GM18909 (cell line): Measurements from ENCODE around the gene IKBKE.

Source experiments
- ATAC-seq: cut with Tn5 transposase; IDR thresholded peaks from one replicate; pipeline ENCODE4 v1.9.1; 2021; ENCODE audit warnings: mild to moderate bottlenecking; ENCODE audit not compliant: unreplicated experiment, poor library complexity

The IKBKE gene

GRCh38 chr1:206509612-206510257 is 39.5 kb downstream of the IKBKE start:
- no peak for ATAC-seq

- ATAC-seq: no peak
Measured at GRCh38 chr1:206510371-206510770, 40.1 kb downstream of the IKBKE start.

GRCh38 chr1:206511362-206512057 is 41.2 kb downstream of the IKBKE start:
- ATAC-seq: no peak

DNA sequence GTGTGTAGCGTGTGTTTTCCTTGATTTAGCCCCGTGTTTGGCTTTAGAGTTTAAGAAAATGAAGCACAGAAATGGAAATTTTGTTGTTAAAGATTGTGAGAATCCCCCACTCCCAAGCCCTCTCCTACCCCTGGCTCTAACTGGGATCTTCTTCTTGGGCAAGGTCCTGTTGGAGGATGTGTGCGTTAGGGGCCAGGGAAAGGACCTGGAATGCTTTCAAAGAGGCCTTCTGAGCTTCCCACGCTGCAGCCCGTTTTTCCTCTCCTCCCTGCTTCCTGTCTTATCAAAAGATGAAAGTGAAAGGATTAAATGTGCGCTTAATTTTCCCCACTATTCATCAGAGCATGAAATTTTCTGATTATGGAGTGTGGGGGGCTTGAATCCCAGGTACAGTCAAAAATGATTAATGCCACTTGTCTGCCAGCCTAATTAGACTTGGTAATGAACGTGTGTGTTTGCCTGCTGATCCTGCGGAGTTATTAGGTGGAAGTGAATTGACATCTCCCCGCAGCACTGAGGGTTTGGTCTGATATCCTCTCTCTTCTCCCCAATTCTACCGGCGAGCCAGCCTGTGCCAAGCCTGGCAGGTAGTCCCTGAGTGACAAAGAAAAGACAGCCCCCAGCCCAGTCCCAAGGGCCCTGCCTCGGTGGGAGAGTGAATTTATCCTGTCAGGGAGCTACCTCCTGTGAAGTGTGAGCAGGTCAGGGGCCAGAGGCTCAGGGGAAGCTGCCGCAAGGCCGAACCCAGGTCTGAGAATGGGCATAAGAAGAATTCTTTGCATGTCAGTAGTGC is 42.0 kb downstream of the IKBKE start:
- no peak for ATAC-seq

DNA sequence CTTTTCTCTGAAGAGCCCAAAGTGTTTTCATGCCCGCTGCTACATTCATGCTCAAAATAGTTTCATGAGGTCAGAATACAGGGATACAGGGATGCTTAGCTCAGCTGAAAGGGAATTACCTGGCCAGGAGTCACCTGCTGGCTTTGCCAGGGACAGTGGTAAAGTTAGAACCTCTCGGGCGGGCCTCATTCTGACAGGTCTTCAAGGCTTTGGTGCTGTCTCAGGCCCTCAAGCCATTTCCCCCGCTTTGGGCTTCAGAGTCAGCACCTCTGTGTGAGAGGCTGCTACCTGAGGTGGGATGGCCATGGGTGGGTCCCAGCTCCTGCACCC is 42.5 kb downstream of the IKBKE start:
- no peak for ATAC-seq

GRCh38 chr1:206513312-206514111 is 43.2 kb downstream of the IKBKE start:
- ATAC-seq: no peak

DNA sequence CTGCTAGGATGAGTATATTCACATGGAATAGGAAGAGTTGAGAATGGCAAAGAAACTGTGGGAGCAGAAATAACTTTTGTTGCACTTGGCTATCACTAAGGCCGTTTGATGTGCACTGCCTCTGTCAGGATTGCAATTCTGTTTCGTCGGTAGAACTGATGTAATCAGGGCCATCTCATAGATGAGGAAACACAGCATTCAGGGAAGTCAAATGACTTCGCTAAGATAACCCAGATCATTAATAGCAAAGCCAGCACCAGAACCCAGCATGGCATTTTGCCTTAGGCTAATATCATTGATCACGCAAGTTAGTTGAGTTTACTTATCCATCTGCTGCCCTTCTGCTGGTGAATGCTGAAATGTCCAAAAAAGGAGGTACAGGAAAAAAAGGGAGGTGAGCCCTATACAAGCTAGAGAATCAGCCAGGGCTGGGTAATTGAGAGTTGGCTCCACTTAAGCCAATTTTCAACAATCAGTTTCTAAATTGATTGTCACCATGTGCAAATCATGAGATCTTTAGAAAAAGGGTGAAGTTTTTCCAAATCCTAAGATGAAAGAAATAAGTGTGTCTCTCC is 44.6 kb downstream of the IKBKE start:
- ATAC-seq: no peak

GRCh38 chr1:206516728-206516990 is 46.4 kb downstream of the IKBKE start:
- ATAC-seq: no peak

DNA sequence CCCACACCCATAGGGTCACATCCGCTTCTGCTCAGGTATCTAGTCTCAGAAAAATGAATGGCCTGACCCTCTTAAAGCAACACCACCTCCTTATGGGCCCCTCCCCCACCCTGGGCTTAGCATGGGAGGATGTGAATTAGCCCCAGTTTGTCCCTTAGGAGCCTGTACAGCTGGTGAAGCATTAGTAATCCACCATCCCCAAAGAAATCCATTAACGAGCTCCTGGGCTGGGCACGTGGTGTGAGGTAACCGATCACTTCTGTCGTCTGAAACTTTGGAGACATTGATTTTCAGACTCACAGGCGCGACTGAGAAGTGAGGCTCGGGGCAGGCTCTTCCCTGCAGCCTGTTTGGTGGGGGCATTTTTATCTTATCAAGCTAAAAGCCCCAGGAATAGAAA is 47.5 kb downstream of the IKBKE start:
- ATAC-seq: no peak

GRCh38 chr1:206518206-206518605 is 47.9 kb downstream of the IKBKE start:
- no peak for ATAC-seq

GRCh38 chr1:206518743-206519142 is 48.5 kb downstream of the IKBKE start:
- ATAC-seq: no peak

GRCh38 chr1:206521127-206521526 is 50.9 kb downstream of the IKBKE start:
- no peak for ATAC-seq

GRCh38 chr1:206521694-206522402 is 51.6 kb downstream of the IKBKE start:
- no peak for ATAC-seq

DNA sequence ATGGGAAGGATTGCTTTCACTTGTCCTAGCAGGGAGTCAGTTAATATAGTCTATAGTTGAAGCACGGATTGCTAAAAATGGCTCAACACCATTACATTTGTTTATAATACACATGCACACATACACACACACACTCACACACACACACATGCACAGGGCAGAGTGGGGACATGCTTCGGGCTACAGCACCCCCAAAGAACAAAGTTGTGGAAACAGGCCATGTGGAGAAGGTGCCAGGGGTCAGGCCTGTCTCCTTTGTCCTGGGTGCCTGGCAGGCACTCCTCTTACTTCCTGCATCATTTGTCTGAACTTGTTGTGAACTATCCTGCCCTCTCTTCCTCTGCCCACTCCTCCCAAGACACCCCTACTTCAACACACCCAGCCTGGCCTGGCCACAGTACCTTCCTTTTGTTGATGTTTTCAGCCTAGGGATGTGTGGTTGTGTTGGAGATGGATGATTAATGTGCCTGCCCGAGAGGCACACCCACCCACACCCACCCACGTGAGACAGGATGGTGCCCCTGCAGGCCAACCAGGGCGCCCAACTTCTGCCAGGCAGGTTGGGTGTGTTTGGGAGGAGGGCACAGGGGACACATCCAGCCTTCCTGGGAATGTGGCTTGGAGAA is 54.6 kb downstream of the IKBKE start:
- no peak for ATAC-seq

DNA sequence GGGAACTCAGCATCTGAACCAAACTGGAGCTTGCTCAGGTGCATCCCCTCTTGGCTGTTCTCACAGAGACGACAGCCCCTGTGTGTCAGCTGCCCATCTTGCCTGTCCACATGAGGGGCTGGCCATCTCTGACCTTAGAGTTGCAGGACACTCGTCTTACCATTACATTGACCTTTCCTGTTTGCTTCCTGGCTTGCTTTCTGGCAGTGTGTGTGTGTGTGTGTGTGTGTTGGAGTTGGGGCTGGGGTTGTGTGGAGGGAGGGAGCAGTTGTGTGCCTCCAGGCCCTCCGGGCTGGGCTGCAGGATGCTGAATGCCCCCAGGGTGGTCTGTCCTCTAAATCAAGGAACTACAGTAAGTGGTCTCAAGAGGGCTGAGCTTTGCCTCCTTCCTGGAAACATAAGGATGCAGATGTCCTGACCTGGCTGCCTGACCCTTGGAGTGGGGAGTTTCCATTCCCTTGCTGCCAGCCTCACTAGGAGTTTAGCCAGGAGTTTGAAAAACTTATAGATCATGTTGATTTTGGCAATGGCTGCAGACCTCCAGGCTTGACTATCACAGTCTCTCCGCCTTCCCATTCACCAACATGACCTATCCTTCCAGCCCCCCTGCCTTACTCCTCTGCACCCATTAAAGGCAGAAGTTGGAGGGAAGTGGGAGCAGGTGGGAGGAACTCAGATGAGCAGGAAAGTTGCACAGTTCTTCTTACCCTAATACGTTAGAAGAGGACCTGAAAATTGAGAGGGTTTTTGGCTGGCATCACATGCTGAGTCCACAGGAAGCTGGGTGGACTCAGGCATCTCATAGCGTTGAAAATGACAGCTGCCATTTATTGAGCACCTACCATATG is 56.0 kb downstream of the IKBKE start:
- no peak for ATAC-seq

DNA sequence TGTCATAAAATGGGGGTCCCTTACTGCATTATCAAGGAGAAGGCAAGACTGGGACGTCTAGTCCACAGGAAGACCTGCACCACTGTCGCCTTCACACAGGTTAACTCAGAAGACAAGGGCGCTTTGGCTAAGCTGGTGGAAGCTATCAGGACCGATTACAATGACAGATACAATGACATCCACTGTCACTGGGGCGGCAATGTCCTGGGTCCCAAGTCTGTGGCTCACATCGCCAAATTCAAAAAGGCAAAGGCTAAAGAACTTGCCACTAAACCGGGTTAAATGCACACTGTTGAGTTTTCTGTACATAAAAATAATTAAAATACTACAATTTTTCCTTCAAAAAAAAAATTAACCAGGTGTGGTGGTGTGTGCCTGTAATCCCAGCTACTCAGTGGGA is 59.1 kb downstream of the IKBKE start:
- ATAC-seq: no peak

GRCh38 chr1:206532368-206532767 is 62.1 kb downstream of the IKBKE start:
- no peak for ATAC-seq

DNA sequence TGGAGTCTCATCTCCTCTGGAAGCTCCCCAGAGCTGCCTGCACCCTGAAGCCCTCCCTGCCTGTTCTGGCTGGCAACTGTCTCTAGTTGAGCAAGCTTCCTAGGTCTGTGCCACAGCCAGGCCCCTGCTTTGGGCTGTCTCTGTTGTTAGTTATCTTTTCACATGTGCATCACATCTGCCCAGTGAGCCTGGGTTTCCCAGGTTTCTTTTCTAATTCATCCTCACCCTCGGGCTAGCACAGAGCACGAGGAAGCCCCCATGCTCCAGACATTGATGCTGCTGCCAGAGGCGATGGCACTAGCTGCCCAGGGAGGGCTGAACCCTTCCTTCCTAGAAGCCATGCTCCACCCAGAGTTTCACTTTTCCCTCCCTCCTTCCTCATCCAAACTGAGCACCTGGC is 64.3 kb downstream of the IKBKE start:
- ATAC-seq: no peak

DNA sequence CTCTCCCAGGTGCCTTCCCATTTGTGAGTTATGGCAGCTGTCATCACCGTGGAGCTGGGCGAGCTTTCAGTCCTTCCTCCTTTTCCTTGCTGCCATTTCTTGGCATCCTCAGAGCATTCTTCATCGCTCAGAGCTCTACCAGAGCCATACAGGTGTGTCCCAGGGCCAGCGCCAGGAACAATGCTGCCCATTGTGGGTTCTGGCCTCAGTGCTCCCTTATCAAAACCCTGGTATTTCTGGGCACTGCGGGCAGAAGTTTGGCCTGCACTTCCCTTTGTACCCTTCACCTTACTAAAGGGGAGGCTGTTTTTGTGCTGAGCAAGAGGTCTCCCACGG is 65.5 kb downstream of the IKBKE start:
- no peak for ATAC-seq
